ENCODE measurements around the gene GRB10. TPM values are rescaled to one million over a fixed set of nuclear protein-coding genes. Genes with fewer than 3 reads are reported as not detected.

The GRB10 gene
- total RNA-seq, 1 donor from 2014 or later: 67.7 TPM

- FAIRE-seq (no peak), DNase-seq (ENCODE audit: low read depth) (peak; percentile 67)
- no peaks in the 10 kb centered on the region for H3K27me3 ChIP-seq (ENCODE audit: control insufficient read depth, insufficient read depth, low read length)
- H3K4me3 ChIP-seq (ENCODE audit: low read depth, low read length): no peak overlapping the region
- peaks cover 3% of the 10 kb centered on the region for H3K36me3 ChIP-seq (ENCODE audit: control insufficient read depth, insufficient read depth, low read length)
- no peak for TF ChIP-seq CTCF (IDR thresholded peaks at IDR 0.05; ENCODE audit: insufficient read depth, low read length, severe bottlenecking)
These were observed 67.8 kb downstream of the GRB10 start for GRCh38 chr7:50714857-50715256.

- Histone ChIP-seq H3K36me3 (ENCODE audit: control insufficient read depth, insufficient read depth, low read length) (peaks cover 3% of the 10 kb centered on the region), H3K4me3 (ENCODE audit: low read depth, low read length) (no peak overlapping the region), H3K27me3 (ENCODE audit: control insufficient read depth, insufficient read depth, low read length) (no peaks in the 10 kb centered on the region)
- TF ChIP-seq CTCF (IDR thresholded peaks at IDR 0.05; ENCODE audit: insufficient read depth, low read length, severe bottlenecking): no peak
- DNase-seq (ENCODE audit: low read depth) (no peak), FAIRE-seq (no peak)
These were observed 69.4 kb downstream of the GRB10 start for GRCh38 chr7:50713123-50713965.

- DNase-seq (ENCODE audit: low read depth) (no peak), FAIRE-seq (no peak)
- H3K36me3 ChIP-seq (ENCODE audit: control insufficient read depth, insufficient read depth, low read length): peaks cover 3% of the 10 kb centered on the region
- TF ChIP-seq CTCF (IDR thresholded peaks at IDR 0.05; ENCODE audit: insufficient read depth, low read length, severe bottlenecking): no peak
- H3K4me3 ChIP-seq (ENCODE audit: low read depth, low read length): no peak overlapping the region
- H3K27me3 ChIP-seq (ENCODE audit: control insufficient read depth, insufficient read depth, low read length): no peaks in the 10 kb centered on the region
These were observed 70.2 kb downstream of the GRB10 start for GRCh38 chr7:50712252-50713122.

DNA sequence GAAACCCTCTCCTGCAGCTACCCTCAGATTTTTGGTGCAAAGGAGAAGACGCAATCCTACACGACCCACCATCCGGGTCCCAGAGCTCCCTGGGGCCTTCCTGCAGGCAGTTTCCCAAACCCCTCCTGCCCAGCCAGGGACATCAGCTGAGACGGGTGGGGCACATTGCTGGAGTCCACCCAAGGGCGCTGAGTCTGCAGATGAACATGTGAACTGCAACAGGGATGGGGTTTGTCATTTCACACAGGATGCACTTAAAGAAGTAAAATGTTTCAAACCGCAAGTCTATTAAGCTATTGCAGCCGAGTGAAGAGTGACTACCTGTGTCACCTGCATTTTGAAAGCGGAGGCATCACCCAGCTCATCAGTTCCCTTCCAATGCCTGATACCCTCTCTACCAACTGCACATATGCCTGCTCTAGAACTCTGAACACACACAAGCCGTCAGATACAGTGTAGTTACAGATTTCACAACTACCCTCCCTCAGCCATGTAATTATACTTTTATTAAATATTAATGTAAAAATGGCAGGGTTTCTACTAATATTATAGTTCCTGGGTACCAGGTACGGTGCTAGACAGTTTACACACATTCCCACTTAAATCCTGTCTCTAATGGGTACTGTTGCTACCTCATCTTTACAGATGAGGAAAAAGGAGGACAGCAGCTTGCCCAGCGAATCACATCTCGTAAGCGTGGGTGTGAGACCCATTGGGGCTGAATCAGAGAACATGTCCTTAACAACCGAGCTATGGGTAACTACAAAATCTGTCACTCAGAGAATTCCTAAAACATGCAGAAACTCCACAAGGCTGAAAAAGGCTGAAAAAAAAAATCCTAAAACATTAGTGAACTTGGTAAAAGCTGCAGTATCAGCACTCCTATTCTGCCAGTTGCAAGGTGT lies 71.2 kb downstream of the GRB10 start:
- DNase-seq (ENCODE audit: low read depth) (peak; percentile 44), FAIRE-seq (no peak)
- peaks cover 3% of the 10 kb centered on the region for H3K36me3 ChIP-seq (ENCODE audit: control insufficient read depth, insufficient read depth, low read length)
- no peak for TF ChIP-seq CTCF (IDR thresholded peaks at IDR 0.05; ENCODE audit: insufficient read depth, low read length, severe bottlenecking)
- no peak overlapping the region for H3K4me3 ChIP-seq (ENCODE audit: low read depth, low read length)
- no peaks in the 10 kb centered on the region for H3K27me3 ChIP-seq (ENCODE audit: control insufficient read depth, insufficient read depth, low read length)

DNA sequence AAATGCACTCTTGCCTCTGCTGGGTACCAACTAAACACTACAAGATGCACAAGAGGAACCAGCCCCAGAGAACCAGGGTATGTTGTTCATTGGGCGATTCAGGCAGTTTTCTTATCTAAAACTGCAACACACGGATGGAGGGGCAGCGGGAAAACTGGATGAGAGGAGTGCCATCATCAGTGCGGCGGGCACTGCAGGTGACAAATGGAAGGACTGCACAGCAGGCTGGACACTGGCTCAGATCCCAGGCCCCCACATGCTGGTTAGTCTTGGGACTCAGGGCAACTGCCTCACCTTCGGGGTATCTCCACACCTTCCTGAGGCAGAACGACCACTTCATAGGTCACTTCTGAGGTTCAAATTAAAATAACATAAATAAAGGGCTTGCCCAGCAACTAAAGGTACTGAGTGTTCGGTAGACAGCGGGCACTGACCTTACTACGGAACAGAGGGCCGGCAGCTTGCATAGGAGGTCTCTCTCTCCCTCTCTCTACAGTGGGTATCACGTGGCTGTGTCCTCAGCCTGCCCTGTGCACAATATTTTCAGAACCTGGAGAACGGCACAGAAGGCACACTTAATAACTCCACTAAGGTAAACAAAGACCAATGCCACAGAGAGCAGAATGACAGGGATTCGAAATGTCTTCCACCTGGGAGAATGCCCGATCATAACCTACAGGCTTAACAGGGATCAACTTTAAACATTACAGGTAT lies 72.1 kb downstream of the GRB10 start:
- no peak for TF ChIP-seq CTCF (IDR thresholded peaks at IDR 0.05; ENCODE audit: insufficient read depth, low read length, severe bottlenecking)
- FAIRE-seq (no peak), DNase-seq (ENCODE audit: low read depth) (no peak)
- Histone ChIP-seq H3K27me3 (ENCODE audit: control insufficient read depth, insufficient read depth, low read length) (no peaks in the 10 kb centered on the region), H3K4me3 (ENCODE audit: low read depth, low read length) (no peak overlapping the region), H3K36me3 (ENCODE audit: control insufficient read depth, insufficient read depth, low read length) (peaks cover 3% of the 10 kb centered on the region)

Data from bronchial epithelial cell (primary cell).